Middle frontal gyrus (tissue), 1 donor: Measurements from ENCODE around the gene PARK7.
A peak's percentile ranks its signal among the peaks of the same experiment; 100 is the strongest.
"Not testable (repeated sequence)": the region's sequence is repeated elsewhere in the genome, so short reads cannot be mapped to it uniquely, and the experiment has no call there.

Experiments
- DNase-seq: peaks from one replicate; pipeline ENCODE4 v3.0.0-alpha.2; 2015; ENCODE audit warnings: low spot score; ENCODE audit errors: extremely low spot score

PARK7 gene

DNA sequence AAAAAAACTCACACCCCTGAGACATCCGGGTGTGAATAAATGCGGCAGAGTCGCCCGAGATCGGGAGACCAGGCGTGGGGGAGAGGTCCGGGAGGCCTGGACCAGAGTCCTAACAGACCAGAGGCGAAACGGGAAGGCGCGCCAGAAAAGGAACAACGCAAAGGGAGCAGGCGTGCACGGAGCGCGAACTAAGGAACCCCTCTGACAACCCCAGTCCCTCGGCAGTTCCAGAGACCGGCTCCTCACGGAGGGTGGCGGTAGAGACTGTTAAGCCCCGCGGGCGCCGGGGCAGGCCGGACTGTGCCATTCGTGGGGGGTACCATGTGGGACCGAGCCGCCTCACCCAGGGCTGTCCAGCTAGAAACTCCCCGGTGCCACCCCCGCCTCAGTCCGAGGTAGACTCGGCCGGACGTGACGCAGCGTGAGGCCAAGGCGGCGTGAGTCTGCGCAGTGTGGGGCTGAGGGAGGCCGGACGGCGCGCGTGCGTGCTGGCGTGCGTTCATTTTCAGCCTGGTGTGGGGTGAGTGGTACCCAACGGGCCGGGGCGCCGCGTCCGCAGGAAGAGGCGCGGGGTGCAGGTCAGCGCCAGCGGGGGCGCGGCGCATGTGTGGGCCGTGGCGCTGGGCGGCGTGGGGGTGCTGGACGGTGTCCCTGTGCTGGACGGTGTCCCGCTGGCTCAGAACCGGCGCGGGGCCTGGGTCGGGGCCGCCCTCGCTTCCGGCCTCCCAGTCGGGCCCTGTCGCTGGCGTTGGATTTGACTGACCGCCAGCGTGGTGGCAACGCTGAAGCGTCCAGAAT is at the start of gene PARK7:
Gene PARK7, plus strand, starts transcription at position 496 of the 798 bp plus-strand sequence. CDS start 1,075 bp downstream, outside the sequence.
- DNase-seq, result peak; percentile 98

DNA sequence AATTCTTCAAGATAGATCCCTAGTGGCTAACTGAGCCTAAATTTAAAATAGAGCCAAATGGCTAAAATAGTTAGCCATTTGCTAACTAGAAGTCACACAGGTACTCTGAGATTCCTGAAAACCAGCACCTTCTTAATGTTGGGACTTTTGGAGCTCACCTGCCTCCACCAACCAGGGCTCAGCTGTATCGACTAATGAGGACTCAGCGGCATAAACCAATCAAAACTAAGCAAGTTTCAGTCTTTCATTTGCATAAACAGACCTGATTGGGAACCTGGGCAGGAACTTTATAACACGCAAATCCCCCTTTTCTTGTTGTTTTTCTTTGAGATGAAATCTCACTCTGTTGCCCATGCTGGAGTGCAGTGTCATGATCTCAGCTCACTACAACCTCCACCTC is 49.4 kb upstream of the PARK7 start:
- no peak for DNase-seq

DNA sequence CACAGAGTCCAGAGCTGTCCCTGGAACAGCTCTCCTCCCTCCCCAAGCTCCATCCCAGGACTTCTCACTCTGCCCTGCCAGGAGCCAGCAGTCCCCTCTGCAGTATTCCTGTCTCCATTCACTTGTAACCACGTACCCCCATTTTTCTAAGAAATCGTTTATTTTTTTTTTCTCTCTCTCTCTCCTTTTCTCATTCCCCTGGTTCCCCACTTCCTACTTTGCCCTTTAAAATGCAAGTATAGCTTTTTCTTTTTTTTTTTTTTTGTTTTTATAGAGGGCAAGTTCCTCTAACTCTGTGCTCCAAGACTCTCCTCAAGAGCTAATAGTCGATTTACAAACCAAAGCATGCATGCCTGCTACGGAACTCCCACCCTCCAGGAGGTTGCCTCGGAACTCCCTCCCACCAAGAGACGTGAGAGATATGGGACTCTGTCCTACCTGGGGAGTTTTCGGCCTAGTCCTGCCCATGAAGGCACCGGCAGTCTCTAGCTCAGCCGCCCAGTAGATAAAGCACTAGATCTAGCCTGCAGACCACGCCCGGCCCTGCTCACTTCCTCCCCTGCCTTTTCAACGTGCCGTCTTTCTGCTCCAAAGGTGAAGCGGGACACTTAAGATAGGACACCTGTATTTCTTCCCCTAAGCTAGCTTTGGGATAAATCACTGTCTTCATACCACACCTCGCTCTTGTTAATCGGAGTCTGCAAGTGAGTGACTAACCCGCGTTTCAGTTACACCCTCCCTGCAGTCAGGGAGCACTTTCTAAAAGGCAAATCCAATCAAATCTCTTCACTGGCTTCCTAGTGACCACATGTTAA is 48.6 kb upstream of the PARK7 start:
- no peak for DNase-seq

DNA sequence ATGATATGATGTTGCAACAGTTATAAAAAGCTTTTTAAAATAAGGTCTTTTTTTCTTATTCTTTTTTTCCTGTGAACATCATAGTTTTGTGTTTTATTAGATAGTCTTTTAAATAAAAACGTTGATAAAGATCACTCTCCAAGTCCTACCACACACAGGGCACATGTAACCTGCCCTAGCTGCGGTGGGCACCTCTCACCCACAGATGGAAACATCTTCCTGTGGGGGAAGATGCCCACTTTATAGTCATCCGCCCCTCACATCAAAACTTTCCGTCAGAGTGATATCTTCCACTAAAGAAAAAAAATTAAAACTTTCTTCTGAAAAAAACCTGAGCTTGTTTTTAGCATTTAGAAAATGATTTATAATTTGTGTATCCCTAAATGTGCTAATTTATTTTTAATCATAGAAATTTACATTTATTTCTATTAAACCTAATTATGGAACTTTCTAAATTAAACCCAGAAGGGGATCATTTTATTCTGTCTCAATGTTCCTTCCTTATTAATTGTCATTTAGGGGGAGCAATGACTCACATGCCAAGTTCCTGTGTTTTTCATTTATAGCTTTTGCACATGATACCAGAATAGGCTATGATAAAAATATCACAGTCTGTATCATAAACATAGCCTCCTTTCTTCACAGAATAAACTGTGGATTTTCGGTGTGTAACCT is 45.5 kb upstream of the PARK7 start:
- DNase-seq, result no peak

DNA sequence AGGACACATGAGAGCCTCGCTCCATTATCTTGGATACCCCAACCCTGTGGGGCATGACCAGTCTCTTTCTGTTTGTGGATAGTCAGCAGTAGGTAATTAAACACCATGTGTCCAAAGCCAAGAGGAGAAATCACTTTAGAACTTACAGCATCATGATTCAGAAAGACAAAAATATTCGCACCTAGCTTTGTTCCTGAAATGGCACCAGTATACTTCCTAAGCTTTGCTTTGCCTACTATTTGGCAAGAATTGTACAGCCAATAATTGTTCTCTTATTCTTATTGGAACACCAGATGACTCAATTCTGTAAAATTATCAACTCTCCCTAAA is 45.0 kb upstream of the PARK7 start:
- DNase-seq, result no peak

DNA sequence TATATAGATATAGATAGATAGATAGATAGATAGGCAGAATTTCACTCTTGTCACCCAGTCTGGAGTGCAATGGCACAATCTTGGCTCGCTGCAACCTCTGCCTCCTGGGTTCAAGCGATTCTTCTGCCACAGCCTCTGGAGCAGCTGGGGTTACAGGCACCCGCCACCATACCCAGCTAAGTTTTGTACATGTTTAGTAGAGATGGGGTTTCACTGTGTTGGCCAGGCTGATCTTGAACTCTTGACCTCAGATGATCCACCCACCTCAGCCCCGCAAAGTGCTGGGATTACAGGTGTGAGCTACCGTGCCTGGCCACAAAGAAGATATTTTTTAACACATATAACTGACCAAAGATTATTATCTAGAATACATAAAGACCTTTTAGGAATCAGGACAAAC is 43.5 kb upstream of the PARK7 start:
- DNase-seq, result not testable (repeated sequence)

DNA sequence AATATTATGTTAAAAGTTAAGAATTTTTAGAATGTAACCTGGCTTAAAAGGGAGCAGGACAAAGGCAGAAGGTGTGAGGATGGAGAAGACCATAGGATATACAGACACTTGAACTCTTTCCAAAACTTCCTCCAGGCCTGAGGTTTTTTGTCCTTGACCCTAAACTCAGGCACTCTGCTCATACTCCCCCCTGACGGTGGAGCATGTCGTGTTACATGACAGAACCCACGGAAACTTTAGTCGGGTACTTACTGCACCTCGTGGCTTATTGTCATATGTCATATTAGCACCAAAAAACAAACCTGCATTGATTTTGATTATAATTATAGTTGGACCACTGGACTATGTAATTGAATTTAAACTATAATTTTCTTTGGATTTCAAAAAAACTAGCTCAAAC is 41.6 kb upstream of the PARK7 start:
- DNase-seq, result no peak

DNA sequence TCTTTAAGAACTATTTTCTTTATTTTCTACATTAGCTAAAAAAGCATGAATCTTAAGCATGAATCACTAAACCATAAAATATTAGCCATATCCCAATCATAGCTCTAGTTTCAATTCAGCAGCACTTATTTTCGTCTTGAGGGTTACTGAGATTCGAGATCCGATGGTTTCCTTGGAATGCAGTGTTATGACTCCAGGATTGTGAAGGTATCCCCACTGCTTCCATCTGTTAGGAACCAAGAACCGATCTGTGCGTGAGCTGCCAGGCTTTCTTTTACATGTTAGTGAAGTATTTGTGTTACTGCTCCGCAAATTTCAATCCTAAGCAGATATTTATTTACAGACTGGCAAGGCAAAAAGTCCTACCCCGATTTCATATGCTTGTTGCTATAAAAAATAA is 39.7 kb upstream of the PARK7 start:
- DNase-seq, result no peak

DNA sequence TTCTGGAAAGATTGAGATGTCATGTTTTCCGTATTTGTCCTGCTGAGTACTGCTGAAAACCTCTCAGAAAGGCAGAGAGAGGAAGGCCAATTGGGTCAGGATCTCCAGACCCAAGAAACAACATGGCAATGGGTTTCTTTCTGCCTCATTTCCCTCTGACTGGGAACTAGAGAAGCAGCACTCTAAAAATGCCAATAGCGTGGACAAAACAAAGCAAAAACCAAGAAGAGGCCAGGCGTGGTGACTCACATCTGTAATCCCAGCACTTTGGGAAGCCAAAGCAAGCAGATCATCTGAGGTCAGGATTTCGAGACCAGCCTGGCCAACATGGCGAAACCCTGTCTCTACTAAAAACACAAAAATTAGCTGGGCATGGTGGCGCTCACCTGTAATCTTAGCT is 39.2 kb upstream of the PARK7 start:
- no peak for DNase-seq

DNA sequence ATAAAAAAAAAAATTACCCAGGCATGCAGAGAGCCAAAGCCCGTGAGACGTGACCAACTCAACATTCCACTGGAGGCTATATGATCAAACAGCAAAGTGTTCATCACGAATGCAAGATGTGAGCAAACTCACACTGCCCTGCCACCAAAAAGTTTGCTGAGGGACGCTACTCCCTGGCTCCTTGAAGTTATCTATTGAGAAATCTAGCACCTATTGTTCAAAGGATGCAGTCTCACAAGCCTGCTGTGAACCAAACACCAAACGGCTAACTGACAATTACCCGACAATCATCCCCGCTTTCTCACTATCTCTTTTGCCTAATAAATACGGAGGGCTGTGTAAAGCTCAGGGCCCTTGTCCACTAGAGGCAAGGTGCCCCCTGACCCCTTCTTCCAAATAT is 34.5 kb upstream of the PARK7 start:
- DNase-seq, result not testable (repeated sequence)

DNA sequence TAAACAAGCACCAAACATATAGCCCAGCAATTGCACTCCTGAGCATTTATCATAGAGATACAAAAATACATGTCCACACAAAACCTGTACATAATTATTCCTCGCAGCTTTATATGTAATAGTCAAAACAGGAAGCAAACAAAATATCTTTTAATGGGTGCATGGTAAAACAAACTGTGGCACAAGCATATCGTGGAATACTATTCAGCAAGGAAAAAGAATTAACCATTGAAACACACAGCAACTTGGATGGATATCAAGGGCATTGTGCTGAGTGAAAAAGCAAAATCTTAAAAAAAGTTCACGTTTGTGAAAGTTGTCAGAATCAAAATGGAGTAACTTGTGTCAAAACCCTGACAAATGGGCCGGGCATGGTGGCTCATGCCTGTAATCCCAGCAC is 33.3 kb upstream of the PARK7 start:
- no peak for DNase-seq

DNA sequence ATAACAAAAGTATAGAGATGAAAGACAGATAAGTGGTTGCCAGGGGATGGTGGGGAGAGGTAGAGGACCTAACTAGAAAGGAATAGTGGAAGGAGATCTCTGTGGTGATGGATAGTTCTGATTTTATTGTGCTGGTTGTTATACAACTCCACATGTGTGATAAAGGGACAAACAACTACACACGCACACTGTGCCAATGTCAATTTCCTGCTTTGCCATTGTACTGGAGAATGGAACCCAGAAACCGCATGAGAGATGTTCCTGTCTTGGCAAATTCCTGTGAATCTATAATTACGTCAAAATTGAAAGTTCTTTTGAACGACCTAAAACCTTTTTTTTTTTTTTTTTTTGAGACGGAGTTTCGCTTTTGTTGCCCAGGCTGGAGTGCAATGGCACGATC is 31.9 kb upstream of the PARK7 start:
- DNase-seq, result no peak

DNA sequence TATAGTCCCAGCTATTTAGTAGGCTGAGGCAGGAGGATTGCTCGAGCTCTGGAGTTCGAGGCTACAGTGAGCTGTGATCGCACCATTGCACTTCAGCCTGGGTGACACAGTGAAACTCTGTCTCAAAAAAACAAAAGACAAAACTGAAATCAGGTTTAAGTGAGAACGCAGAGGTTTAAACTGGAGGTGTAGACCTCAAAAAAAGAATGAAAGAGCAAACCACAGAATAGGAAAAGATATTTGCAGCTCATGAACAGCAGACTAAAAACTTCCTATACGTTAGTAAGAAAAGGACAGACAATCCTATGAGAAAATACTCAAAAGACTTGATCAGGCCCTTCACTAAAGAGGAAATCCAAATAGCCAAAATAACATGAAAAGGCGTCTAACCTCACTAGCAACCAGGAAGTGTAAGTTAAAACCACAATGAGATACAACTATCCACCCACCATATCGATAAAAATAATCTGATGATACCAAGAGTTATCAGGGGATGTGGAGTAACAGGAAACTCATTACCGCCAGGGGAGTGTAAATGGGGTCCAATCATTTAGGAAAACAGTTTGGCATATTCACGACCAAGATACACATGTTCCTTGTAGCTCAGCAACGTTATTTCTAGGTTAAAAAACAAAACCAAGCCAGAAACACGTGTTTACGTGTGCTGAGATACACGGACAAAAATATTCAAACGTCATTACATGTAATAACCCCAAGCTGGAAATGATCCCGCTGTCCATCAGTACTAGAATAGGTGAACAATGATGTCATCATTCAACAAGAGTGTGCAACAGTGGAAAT is 30.7 kb upstream of the PARK7 start:
- no peak for DNase-seq

DNA sequence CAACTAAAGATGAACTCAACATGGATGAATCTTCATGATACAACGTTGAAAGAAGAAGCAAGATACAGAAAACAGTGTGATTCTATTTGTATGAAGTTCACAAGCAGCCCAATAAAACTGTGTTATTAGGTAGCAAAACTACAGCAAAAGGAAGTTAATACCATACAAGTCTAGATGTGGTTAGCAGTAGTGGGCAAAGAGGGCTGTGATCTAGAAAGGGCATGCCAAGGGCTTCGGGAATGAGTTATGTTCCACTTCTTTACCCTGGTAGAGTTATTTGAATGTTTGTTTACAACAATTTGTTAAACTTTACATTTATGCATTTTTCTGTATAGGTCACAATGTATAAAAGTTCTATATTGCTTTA is 30.1 kb upstream of the PARK7 start:
- no peak for DNase-seq

DNA sequence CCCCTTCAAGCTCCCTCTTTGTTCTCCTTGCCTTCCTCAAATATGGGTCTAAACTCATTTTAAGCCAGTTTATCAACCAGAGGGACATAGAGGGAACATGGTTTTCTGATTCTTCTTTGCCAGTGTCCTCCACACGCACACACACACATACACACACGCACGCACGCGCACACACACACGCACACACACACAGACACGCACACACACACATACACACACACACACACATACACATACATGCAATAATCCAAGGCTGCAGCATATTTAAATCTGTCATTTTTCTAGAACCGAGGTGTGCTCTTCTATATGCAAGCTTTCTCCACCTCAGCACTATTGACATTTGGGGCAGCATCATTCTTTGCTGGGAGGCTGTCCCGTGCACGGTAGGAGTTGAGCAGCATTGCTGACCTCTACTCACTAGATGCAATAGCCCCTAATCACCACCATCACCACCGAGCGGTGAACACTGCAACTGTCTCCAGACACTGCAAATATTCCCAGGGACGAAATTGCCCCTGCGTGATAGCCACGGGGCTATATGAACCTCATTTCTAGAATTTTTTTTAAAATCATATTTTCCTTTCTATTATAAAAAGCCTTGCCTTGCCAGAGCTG is 28.9 kb upstream of the PARK7 start:
- no peak for DNase-seq

DNA sequence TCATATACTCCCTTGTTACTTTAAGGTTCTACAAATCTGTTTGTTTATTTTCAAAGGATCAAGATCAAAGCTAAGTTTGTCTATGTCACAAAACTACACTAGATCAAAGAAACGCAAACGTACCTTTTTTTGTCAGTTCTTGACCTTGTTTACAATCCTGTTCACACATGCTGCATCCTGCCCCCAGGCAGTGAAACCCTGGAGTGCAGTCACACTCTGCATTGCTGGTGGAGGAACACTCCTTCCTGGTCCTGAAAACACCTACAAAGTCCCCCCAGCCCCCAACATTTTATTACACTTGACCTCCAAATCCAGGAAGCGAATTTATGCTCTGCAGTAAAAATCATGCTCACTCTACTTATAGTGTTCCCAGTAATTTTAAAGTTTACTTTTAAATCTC is 23.4 kb upstream of the PARK7 start:
- no peak for DNase-seq

DNA sequence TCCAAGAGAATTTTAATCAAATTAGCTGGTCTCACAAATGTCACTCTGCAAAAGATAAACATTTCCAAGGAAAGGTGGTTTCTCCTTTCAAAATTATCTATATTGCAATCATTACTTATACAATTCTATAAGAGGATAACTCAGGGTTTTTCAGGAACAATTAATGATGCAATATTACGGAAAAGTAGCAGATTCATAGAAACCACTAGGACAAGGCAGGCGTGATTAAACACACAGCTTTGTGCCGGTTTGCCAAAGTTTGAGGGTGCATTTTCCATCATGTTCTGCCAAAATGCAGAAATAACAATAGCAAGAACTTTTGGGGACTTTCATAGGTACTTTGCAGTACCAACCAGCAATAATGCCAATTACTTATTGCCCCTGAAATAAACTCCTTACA is 21.5 kb upstream of the PARK7 start:
- no peak for DNase-seq

DNA sequence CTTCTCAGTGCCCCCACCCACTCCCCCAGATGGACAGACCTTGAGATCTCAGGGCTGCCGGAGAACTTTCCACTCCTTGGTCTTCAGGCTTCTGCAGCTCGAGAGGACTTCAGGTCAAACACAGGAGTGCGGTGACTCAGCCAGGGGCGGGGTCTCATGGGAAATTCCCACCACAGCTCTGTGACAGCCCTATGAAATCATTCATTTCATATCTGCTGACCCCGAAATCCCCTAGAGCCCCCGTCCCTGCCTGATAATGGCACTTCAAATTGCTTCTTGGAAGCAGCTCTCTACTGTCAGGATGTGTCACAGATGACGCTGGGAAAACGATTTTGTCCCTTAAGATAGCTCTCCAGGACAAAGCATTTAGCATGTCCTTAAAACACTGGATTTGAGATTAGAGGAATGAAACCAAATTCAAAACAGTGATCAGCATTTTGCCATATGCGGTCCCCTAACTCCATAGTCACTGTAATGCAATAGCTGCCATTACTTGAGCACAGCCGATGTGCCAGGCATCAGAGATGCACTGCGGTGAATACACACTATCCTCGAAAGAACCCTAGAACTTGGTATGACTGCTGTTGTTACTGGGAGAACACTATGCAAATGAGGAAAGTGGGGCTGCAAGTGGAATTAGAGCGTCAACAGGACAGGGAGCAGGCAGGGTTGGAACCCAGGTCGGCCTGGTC is 20.6 kb upstream of the PARK7 start, which contains the start of gene TNFRSF9:
Gene TNFRSF9, minus strand, starts transcription at position 95 of the 692 bp plus-strand sequence. CDS start 845 bp downstream, outside the sequence.
- no peak for DNase-seq

DNA sequence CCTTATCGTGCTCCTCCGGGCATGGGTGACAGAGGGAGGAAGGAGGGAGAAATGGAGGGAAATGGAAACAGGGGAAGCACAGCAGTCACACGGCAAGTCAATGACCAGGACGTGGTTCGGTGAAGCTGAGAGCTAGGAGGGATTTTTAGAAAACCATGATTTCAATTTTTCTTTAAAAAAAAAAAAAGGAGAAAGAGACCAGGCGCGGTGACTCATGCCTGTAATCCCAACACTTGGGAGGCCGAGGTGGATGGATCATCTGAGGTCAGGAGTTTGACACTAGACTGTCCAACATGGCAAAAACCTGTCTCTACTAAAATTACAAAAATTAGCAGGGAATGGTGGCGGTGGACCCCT is 20.1 kb upstream of the PARK7 start:
- no peak for DNase-seq

DNA sequence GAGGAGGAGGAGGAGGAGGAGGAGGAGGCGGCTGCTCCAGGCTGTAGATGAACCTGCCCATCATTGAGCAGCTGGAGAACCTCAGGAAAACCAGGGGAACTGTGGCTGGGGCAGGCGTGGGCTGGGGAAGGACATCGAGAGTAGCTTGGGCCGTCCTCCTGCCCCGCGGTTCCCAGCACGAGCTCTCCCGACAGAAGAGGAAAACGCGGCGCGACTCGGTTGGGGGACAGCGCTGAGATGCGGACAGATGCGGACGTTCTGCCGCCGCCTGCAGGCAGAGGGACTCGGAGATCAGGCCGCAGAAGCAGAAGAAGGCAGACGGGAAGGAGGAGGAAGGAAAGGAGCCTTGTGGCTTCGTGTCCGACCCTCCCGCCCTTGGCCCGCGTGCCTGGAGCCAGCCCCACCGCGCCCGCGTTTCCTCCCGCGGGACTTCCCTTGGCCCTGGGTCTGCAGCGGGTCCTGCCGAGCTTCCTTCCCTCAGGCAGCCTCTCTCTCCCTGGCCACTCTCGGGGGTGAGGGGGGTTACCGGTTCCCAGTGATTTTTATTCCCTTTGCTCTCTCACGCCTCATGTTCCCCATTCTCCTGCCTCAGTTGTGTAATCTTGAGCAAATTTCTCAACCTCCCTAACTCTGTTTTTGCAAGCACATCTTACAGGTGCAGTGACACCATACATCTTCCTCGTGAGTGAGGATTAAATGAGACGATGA is 19.1 kb upstream of the PARK7 start:
- DNase-seq, result no peak
